Ovary (tissue), 3 donors: ENCODE measurements around the gene AUH.

Experiments
- EP300 ChIP-seq: sonication (generic); formaldehyde crosslinking; IDR thresholded peaks from one replicate; pipeline ENCODE4 v1.6.1; 2017; ENCODE audit warnings: antibody characterized with exemption
- POLR2A ChIP-seq: fragments of 450-650 bp; IDR thresholded peaks from one replicate; pipeline ENCODE4 v1.6.1; 2017; ENCODE audit warnings: antibody characterized with exemption, mild to moderate bottlenecking, moderate library complexity
- TF ChIP-seq, protein P1 (sequence below), 3 donors: fragments of 450-650 bp in 2 of 3; fragments of 200-600 bp in 1 of 3; IDR thresholded peaks; one replicate each; pipeline versions ENCODE4 v1.5.1 to v1.8.0; 2016 to 2022; ENCODE audit warnings: antibody characterized with exemption in 3 of 3, mild to moderate bottlenecking in 1 of 3
- donor health status: DM: no; HTN: no; CAD: no.

DNA sequence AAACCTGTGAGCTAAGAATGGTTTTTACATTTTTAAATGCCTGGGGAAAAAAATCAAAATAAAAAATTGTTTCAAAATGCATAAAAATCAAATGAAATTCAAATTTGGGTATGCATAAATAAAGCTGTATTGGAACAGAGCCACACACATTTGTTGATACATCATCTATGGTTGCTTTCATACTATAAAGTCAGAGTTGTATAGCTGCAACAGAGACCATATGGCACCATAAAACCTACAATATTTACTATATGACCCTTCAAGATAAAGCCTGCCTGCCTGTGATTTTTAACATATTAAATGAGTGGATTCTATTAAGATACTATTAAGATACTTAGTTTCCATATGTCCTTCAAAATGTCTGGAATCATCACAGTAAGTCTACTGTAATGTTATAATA, 40.0 kb downstream of the AUH start:
- TF ChIP-seq, protein P1, sequence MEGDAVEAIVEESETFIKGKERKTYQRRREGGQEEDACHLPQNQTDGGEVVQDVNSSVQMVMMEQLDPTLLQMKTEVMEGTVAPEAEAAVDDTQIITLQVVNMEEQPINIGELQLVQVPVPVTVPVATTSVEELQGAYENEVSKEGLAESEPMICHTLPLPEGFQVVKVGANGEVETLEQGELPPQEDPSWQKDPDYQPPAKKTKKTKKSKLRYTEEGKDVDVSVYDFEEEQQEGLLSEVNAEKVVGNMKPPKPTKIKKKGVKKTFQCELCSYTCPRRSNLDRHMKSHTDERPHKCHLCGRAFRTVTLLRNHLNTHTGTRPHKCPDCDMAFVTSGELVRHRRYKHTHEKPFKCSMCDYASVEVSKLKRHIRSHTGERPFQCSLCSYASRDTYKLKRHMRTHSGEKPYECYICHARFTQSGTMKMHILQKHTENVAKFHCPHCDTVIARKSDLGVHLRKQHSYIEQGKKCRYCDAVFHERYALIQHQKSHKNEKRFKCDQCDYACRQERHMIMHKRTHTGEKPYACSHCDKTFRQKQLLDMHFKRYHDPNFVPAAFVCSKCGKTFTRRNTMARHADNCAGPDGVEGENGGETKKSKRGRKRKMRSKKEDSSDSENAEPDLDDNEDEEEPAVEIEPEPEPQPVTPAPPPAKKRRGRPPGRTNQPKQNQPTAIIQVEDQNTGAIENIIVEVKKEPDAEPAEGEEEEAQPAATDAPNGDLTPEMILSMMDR (IDR thresholded peaks at IDR 0.05) = no peak
- TF ChIP-seq POLR2A (no peak), EP300 (no peak)
